HG03520 (cell line): Measurements from ENCODE around the gene DNAJA4.

Source experiments
- ATAC-seq: cut with Tn5 transposase; IDR thresholded peaks from one replicate; pipeline ENCODE4 v1.9.1; 2021; ENCODE audit warnings: mild to moderate bottlenecking, moderate library complexity; ENCODE audit not compliant: unreplicated experiment

DNAJA4 gene

GRCh38 chr15:78313383-78313782 lies 49.0 kb downstream of the DNAJA4 start:
- ATAC-seq: no peak

DNA sequence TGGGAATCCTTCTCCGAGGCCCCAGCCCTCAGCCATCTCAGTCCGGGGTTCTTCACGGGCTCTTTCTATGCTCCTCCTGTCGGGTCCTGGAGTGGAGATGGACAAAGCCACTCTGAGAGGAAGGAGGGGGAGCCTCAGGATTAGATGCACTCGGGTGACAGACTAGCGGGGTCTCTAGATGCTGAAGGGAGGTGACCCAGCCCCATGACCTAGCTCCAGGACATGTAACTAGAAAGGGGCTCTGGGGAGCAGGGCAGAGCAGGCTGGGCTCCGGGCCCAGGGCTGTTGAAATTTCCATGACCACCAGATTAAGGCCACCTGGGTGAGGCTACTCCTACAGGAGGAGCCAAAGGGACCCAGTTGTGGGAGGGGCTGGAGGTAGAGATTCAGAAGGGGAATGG lies 49.8 kb downstream of the DNAJA4 start:
- ATAC-seq: no peak

- ATAC-seq: no peak
Measured at GRCh38 chr15:78315686-78316282, 51.4 kb downstream of the DNAJA4 start.

DNA sequence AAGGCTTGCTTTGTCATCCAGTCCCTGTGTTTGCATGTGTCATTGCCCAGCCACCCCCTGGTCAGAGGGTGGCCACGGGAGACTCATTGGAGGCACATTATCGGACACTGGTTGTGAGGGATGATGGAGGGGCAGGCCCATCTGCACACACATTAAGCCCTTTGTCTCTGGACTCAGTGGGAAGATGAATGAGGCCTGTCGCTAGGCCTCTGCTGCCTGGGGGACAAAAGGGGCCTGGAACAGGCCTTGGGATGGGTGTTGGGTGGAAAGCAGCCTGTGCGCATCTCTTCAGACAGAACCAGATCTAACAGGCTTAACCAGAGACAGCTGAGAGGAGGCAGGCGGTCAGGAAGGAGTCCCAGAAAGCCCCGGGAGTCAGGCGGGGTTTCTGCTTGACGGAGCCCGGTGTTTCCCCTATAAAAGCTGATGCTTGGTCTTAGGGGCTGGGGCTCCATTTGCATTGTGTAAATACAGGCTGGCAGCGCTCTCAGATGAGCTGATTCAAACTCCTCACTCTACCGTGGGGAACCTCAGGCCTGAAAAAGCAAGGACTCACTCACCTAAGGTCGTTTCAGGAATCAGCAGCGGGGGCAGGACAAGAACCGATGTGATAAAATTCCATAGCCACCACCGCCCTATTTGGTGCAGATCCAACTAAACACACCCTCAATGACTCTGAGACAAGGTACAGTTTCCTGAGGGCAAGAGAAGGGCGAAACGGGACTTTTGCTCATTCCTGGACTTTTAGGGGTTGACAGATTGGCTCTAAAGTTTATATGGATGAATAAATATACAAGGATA lies 52.1 kb downstream of the DNAJA4 start:
- peak; percentile 53 for ATAC-seq

- no peak for ATAC-seq
Measured at GRCh38 chr15:78317145-78317836, 52.9 kb downstream of the DNAJA4 start.

GRCh38 chr15:78319588-78319987 lies 55.2 kb downstream of the DNAJA4 start:
- no peak for ATAC-seq

DNA sequence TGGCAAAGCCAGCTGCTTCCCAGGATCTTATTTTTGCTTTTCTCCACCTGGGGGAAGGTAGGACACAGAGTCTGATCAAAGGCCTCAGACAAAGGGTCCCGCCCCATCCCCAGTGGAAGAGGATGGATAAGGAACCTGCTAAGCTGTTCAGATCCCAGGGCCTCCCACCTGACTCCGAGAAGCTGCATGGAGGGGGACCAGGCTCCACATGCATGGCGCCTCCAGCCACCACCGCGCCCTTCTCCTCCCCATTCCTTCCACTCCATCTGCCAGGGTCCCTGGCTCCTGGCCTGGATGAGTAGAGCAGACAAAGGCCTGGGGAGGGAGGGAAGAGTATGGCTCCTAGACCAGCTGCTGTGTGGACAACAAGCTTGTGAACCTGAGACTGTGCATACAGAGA lies 55.8 kb downstream of the DNAJA4 start:
- no peak for ATAC-seq

DNA sequence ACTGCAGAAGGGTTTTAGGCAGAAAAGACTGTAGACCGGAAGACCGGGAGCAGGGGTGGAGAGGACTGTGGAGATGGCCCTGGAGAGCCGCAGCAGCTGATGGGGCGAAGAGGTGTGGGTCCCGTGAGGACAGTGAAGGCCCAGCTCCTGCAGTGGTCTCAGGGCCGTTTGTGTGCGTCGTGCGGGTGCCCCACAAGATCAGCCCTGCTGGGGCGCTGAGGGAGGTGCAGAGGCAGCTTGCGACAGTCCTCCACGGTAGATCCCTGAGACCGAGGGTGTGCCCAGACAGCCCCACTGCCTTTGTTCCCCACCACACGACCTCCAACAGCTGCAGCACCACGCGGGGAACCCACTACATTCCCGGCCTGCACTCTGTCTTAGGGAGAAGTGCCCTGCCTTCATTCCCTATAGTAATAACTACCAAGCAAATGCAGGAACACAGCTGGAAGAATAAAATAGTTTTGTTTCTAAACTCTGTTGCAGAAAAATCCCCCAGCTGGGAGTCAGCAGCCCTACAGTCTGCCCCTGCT lies 56.7 kb downstream of the DNAJA4 start:
- no peak for ATAC-seq

GRCh38 chr15:78321786-78322185 lies 57.4 kb downstream of the DNAJA4 start:
- no peak for ATAC-seq

DNA sequence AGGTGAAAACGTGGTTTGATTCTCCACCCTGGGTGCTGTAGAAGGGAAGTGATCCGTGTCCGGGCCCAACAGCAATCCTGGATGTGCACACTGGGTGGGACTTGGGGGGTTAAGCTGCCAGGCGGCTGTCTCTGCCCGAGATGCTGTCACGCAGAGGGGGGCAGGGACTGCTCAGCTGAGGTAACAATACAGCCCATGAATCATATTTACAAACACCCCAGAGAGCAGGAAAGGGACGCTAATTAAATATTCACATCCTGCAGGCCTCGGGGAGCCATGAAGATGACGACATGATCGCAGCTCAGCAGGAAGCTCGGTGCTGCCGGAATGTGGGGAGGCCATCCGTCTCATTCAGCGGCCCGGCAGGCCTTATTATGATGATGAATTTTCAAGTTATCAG lies 57.9 kb downstream of the DNAJA4 start:
- no peak for ATAC-seq

DNA sequence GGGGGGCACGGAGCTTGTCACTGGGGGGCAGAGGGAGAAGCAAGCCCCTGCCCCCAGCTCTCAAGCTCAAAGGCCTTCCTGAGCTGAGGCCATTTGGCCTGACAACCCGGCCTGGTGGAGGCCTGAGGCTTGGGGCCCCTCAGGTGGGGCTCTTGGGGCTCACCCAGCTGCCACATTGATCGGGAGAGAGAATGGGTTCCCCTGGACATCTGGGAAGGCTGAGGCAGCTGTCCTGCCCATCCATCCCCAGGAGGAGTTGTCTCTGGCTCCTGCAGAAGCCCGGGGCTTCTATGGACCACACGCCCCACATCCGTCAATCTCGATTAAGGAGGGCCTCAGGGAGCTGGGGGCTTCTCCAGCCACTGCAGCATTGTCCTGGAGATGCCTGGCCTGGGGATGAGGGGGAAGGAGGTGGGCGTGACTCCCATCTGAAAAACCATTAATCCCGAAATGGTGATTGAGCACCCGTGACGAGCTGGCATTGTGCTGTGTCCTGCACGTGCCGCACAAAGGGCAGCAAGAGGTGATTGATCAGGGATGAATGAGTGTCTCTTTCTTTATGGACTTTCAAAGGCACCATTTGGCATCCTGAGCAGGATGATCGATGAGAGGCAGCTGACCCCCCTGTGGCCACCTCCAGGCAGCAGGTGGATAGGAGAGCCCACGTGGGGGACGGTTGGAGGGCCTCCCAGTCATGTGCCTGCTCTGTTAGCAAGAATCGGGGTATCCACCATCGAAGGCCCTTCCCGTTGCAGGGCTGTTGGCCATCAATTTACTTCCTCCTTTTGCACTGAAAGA lies 58.6 kb downstream of the DNAJA4 start:
- no peak for ATAC-seq

- no peak for ATAC-seq
Measured at GRCh38 chr15:78323693-78324092, 59.3 kb downstream of the DNAJA4 start.

GRCh38 chr15:78324144-78324543 lies 59.8 kb downstream of the DNAJA4 start:
- no peak for ATAC-seq

- ATAC-seq: no peak
Measured at GRCh38 chr15:78325092-78325843, 60.9 kb downstream of the DNAJA4 start.

DNA sequence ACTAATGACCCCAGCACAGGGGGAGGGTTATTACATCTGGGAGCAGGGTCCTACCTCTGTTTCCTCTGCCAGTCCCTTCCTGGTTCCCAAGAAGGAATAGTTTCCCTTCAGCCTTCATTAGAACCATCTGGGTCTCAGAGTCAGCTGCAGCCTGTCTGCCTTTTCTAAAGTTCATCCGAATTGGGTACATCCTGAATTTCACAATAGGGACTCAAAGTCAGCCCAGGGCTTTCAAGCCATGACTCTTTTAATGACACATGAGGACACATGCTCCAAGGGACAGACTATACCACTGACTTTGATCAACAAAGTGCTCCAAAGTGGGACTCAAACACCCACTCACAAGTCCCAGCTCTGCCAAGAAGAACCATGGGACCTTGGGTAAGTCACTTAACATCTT lies 63.1 kb downstream of the DNAJA4 start:
- ATAC-seq: no peak

- no peak for ATAC-seq
Measured at GRCh38 chr15:78329625-78330024, 65.3 kb downstream of the DNAJA4 start.
